ENCODE results near the gene KIF23. TPM values are rescaled to one million over a fixed set of nuclear protein-coding genes. Genes with fewer than 3 reads are reported as not detected.

Gene KIF23
- total RNA-seq, 2 donors from 2014 or later, result 2.6 to 7.4 TPM

DNA sequence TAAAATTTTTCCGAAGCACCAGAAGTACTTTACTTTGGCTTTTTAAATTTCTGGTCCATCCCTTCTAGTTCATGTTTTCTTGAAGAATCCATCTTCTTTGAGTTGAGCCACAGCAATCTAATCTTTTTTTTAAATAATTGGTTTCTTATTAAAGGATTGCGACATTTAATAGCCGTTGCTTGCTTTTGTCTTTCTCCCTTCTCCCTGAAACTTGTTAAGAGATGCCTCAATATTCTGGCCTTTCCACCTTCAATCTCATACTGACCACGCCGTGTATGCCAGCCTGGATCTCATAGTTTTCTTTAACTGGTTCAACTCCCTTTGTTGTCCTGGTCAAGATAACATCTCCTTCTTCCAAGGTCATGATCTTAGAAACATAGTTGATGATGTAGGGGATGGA lies 20.1 kb downstream of the KIF23 start:
- Histone ChIP-seq H3K4me1 (replicated peaks) (no peaks in the 10 kb centered on the region), H3K27ac (no peak overlapping the region), H3K27me3 (replicated peaks; ENCODE audit: insufficient read depth) (no peaks in the 10 kb centered on the region), H3K9me3 (no peaks in the 10 kb centered on the region), H3K4me3 (no peak overlapping the region), H3K36me3 (no peaks in the 10 kb centered on the region)
- TF ChIP-seq, protein P1, sequence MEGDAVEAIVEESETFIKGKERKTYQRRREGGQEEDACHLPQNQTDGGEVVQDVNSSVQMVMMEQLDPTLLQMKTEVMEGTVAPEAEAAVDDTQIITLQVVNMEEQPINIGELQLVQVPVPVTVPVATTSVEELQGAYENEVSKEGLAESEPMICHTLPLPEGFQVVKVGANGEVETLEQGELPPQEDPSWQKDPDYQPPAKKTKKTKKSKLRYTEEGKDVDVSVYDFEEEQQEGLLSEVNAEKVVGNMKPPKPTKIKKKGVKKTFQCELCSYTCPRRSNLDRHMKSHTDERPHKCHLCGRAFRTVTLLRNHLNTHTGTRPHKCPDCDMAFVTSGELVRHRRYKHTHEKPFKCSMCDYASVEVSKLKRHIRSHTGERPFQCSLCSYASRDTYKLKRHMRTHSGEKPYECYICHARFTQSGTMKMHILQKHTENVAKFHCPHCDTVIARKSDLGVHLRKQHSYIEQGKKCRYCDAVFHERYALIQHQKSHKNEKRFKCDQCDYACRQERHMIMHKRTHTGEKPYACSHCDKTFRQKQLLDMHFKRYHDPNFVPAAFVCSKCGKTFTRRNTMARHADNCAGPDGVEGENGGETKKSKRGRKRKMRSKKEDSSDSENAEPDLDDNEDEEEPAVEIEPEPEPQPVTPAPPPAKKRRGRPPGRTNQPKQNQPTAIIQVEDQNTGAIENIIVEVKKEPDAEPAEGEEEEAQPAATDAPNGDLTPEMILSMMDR (IDR thresholded peaks at IDR 0.05), result no peak
- TF ChIP-seq POLR2A (IDR thresholded peaks at IDR 0.05), result no peak
- no peak for TF ChIP-seq POLR2AphosphoS5 (IDR thresholded peaks at IDR 0.05)
- WGBS, result 88% methylated on average over 5 of the region's 5 CpGs
- DNase-seq (ENCODE audit: low spot score), result no peak
- intact Hi-C loops (cut with DNase I), result no loop called here

DNA sequence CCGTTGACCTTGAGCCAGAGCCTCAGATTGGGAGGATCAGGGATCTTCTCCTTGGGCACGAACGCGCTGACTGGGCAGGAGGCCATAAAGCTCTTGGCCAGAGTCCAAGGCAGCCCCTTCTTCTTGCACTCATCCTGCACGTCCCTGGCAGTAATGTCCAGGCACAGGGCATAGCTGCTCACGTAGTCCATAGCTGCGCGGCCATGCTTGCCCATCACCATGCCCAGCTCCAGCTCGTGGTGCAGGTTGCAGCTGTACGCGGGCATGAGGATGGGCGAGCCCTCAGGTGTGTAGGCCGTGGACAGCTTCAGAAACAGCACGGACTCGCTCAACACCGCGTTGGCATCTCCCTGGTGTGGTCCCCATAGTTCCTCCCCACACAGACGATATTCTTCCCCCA lies 20.5 kb downstream of the KIF23 start:
- TF ChIP-seq POLR2A (IDR thresholded peaks at IDR 0.05) (no peak), POLR2AphosphoS5 (IDR thresholded peaks at IDR 0.05) (no peak)
- TF ChIP-seq, protein P1 (IDR thresholded peaks at IDR 0.05), result no peak
- no peak for DNase-seq (ENCODE audit: low spot score)
- Histone ChIP-seq H3K27me3 (replicated peaks; ENCODE audit: insufficient read depth) (no peaks in the 10 kb centered on the region), H3K9me3 (no peaks in the 10 kb centered on the region), H3K36me3 (no peaks in the 10 kb centered on the region), H3K4me1 (replicated peaks) (no peaks in the 10 kb centered on the region), H3K4me3 (no peak overlapping the region), H3K27ac (no peak overlapping the region)
- 94% methylated on average over 18 of the region's 18 CpGs for WGBS
- intact Hi-C loops (cut with DNase I), result no loop called here

DNA sequence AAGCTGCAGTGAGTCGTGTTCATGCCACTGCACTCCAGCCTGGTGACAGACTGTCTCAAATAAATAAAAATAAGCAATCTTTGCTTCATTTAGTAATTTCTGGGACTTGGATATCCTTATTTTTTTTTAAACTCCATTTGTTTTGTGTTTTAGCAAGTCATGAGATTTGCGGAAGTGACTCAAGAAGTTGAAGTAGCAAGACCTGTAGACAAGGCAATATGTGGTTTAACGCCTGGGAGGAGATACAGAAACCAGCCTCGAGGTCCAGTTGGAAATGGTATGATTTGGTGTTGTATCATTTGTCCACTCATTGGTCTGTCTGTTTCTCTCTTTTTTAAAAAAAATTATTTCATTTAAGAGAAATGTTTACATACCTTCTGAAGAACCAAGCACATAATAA lies 21.8 kb downstream of the KIF23 start:
- TF ChIP-seq POLR2A (IDR thresholded peaks at IDR 0.05) (no peak), POLR2AphosphoS5 (IDR thresholded peaks at IDR 0.05) (no peak)
- TF ChIP-seq, protein P1 (IDR thresholded peaks at IDR 0.05), result no peak
- H3K4me3 ChIP-seq, result no peak overlapping the region
- DNase-seq (ENCODE audit: low spot score), result no peak
- H3K36me3 ChIP-seq, result no peaks in the 10 kb centered on the region
- intact Hi-C loops (cut with DNase I), result no loop called here
- no peaks in the 10 kb centered on the region for H3K27me3 ChIP-seq (replicated peaks; ENCODE audit: insufficient read depth)
- H3K27ac ChIP-seq, result no peak overlapping the region
- no peaks in the 10 kb centered on the region for H3K9me3 ChIP-seq
- WGBS, result 86% methylated on average over 4 of the region's 4 CpGs
- no peaks in the 10 kb centered on the region for H3K4me1 ChIP-seq (replicated peaks)

DNA sequence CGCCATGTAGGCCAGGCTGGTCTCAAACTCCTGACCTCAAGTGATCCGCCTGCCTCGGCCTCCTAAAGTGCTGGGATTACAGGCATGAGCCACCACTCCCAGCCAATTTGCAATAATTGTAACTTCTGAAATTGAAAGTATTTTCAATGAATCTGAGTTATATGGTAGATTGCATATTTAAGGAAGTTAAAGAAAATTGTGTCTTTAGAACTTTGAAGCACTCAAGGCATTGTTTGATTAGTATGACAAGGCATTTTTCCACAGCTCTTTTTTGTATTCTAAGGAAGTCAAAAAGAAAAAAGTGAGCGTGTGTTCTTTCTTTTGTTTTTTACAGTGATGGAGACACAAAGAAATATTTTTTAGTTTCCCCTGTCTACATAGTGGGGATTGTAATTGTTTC lies 22.8 kb downstream of the KIF23 start:
- TF ChIP-seq POLR2AphosphoS5 (IDR thresholded peaks at IDR 0.05), result no peak
- TF ChIP-seq, protein P1 (IDR thresholded peaks at IDR 0.05), result no peak
- no peak for TF ChIP-seq POLR2A (IDR thresholded peaks at IDR 0.05)
- WGBS, result 95% methylated on average over 4 of the region's 4 CpGs
- Histone ChIP-seq H3K9me3 (no peaks in the 10 kb centered on the region), H3K27me3 (replicated peaks; ENCODE audit: insufficient read depth) (no peaks in the 10 kb centered on the region), H3K27ac (no peak overlapping the region), H3K4me3 (no peak overlapping the region), H3K36me3 (no peaks in the 10 kb centered on the region), H3K4me1 (replicated peaks) (no peaks in the 10 kb centered on the region)
- DNase-seq (ENCODE audit: low spot score), result no peak
- intact Hi-C loops (cut with DNase I), result no loop called here

DNA sequence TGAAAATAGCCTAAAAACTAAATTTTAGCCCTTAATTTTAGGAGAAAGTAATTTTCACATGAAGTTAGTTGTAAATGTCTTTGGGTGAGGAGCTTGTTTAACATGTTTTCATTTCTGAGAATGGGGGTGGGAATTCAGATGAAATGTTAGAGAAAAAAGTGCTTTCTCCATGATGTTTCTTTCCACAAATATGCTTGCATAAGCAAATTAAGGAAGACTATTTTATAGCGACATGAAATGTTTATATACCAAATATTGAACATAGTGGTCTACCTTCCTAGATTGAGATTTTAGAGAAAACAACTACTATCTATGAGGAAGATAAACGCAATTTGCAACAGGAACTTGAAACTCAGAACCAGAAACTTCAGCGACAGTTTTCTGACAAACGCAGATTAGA lies 25.5 kb downstream of the KIF23 start:
- H3K36me3 ChIP-seq, result no peaks in the 10 kb centered on the region
- H3K4me1 ChIP-seq (replicated peaks), result no peaks in the 10 kb centered on the region
- H3K4me3 ChIP-seq, result no peak overlapping the region
- no peak overlapping the region for H3K27ac ChIP-seq
- H3K27me3 ChIP-seq (replicated peaks; ENCODE audit: insufficient read depth), result no peaks in the 10 kb centered on the region
- intact Hi-C loops (cut with DNase I), result no loop called here
- 81% methylated on average over 4 of the region's 4 CpGs for WGBS
- TF ChIP-seq POLR2AphosphoS5 (IDR thresholded peaks at IDR 0.05), result no peak
- TF ChIP-seq, protein P1 (IDR thresholded peaks at IDR 0.05), result no peak
- TF ChIP-seq POLR2A (IDR thresholded peaks at IDR 0.05), result no peak
- no peak for DNase-seq (ENCODE audit: low spot score)
- H3K9me3 ChIP-seq, result no peaks in the 10 kb centered on the region
